GM21576 (cell line): ENCODE results near the gene TRIO.
A peak's percentile ranks its signal among the peaks of the same experiment; 100 is the strongest.

Source experiments
- ATAC-seq: cut with Tn5 transposase; IDR thresholded peaks from one replicate; pipeline ENCODE4 v1.9.1; 2021; ENCODE audit warnings: mild to moderate bottlenecking, moderate library complexity; ENCODE audit not compliant: unreplicated experiment

TRIO gene

GRCh38 chr5:14310901-14311300, 167.8 kb downstream of the TRIO start:
- ATAC-seq, result no peak

- ATAC-seq, result no peak
Observed at GRCh38 chr5:14313986-14314690, 171.0 kb downstream of the TRIO start.

GRCh38 chr5:14316471-14316870, 173.3 kb downstream of the TRIO start:
- ATAC-seq, result no peak

- no peak for ATAC-seq
Observed at GRCh38 chr5:14319102-14319501, 176.0 kb downstream of the TRIO start.

- no peak for ATAC-seq
Observed at GRCh38 chr5:14321936-14322335, 178.8 kb downstream of the TRIO start.

GRCh38 chr5:14322437-14323187, 179.5 kb downstream of the TRIO start:
- no peak for ATAC-seq

- ATAC-seq, result no peak
Observed at GRCh38 chr5:14323466-14323865, 180.3 kb downstream of the TRIO start.

GRCh38 chr5:14325369-14325768, 182.2 kb downstream of the TRIO start:
- ATAC-seq, result no peak

- no peak for ATAC-seq
Observed at GRCh38 chr5:14326035-14326903, 183.1 kb downstream of the TRIO start.

GRCh38 chr5:14327624-14328023, 184.5 kb downstream of the TRIO start:
- ATAC-seq, result no peak

GRCh38 chr5:14328144-14328543, 185.0 kb downstream of the TRIO start:
- ATAC-seq, result no peak

- ATAC-seq, result no peak
Observed at GRCh38 chr5:14330291-14330690, 187.1 kb downstream of the TRIO start.

GRCh38 chr5:14330729-14331385, 187.7 kb downstream of the TRIO start:
- ATAC-seq, result peak; percentile 2

- ATAC-seq, result peak; percentile 72
Observed at GRCh38 chr5:14331386-14331781, 188.2 kb downstream of the TRIO start.

GRCh38 chr5:14332038-14332631, 189.0 kb downstream of the TRIO start:
- no peak for ATAC-seq

GRCh38 chr5:14332746-14333145, 189.6 kb downstream of the TRIO start:
- no peak for ATAC-seq

- no peak for ATAC-seq
Observed at GRCh38 chr5:14337593-14337992, 194.5 kb downstream of the TRIO start.

- ATAC-seq, result no peak
Observed at GRCh38 chr5:14339468-14339867, 196.3 kb downstream of the TRIO start.

- peak; percentile 6 for ATAC-seq
Observed at GRCh38 chr5:14341571-14342230, 198.6 kb downstream of the TRIO start.

GRCh38 chr5:14342306-14342705, 199.2 kb downstream of the TRIO start:
- peak; percentile 92 for ATAC-seq
